SK-N-SH treated with all-trans-retinoic acid at 6 μM for 48 hours (cell line): ENCODE results near the gene SYNDIG1L.

Experiments
- ATAC-seq: fragments of 200-7000 bp; cut with Tn5 transposase; 3 replicates; pipeline ENCODE4 v1.9.1; 2020; ENCODE audit warnings: mild to moderate bottlenecking, moderate library complexity
- ARNTL ChIP-seq: fragments of 450-650 bp; formaldehyde crosslinking; IDR thresholded peaks from 2 replicates; pipeline ENCODE4 v1.5.0; 2020; ENCODE audit warnings: low read depth, mild to moderate bottlenecking, moderate library complexity, borderline replicate concordance
- BACH2 ChIP-seq: fragments of 250-450 bp; sonication (Bioruptor Pico); IDR thresholded peaks from 2 replicates; pipeline ENCODE4 v1.9.0; 2021; ENCODE audit warnings: mild to moderate bottlenecking, borderline replicate concordance
- CREB5 ChIP-seq: fragments of 250-450 bp; sonication (Bioruptor Pico); IDR thresholded peaks from 2 replicates; pipeline ENCODE4 v1.5.1; 2020; ENCODE audit warnings: low read depth, mild to moderate bottlenecking, moderate library complexity
- CSDC2 ChIP-seq: fragments of 250-450 bp; sonication (Bioruptor Pico); IDR thresholded peaks from 2 replicates; pipeline ENCODE4 v1.5.0; 2020; ENCODE audit warnings: mild to moderate bottlenecking, moderate library complexity
- CSRNP3 ChIP-seq: fragments of 250-450 bp; sonication (Bioruptor Pico); IDR thresholded peaks from 2 replicates; pipeline ENCODE4 v1.5.1; 2021; ENCODE audit warnings: mild to moderate bottlenecking, moderate library complexity
- GLIS3 ChIP-seq: fragments of 250-450 bp; sonication (Bioruptor Pico); IDR thresholded peaks from 2 replicates; pipeline ENCODE4 v1.5.0; 2020; ENCODE audit warnings: mild to moderate bottlenecking, moderate library complexity
- ISL1 ChIP-seq: fragments of 250-450 bp; sonication (Bioruptor Pico); IDR thresholded peaks from 2 replicates; pipeline ENCODE4 v2.1.2; 2022; ENCODE audit warnings: mild to moderate bottlenecking, moderate library complexity
- OSR1 ChIP-seq: fragments of 250-450 bp; sonication (Bioruptor Pico); IDR thresholded peaks from 2 replicates; pipeline ENCODE4 v1.8.0; 2022; ENCODE audit warnings: moderate library complexity, mild to moderate bottlenecking, inconsistent platforms
- PATZ1 ChIP-seq: fragments of 250-450 bp; sonication (Bioruptor Pico); IDR thresholded peaks from 2 replicates; pipeline ENCODE4 v1.8.0; 2020; ENCODE audit warnings: mild to moderate bottlenecking, moderate library complexity, borderline replicate concordance
- POU6F1 ChIP-seq: fragments of 250-450 bp; sonication (Bioruptor Pico); IDR thresholded peaks from 2 replicates; pipeline ENCODE4 v1.8.0; 2021; ENCODE audit warnings: low read depth, mild to moderate bottlenecking, moderate library complexity, borderline replicate concordance
- PPARA ChIP-seq: fragments of 250-450 bp; sonication (Bioruptor Pico); IDR thresholded peaks from 2 replicates; pipeline ENCODE4 v1.5.0; 2020; ENCODE audit warnings: mild to moderate bottlenecking, borderline replicate concordance
- RARB ChIP-seq: fragments of 250-450 bp; sonication (Bioruptor Pico); IDR thresholded peaks from 2 replicates; pipeline ENCODE4 v1.8.0; 2021; ENCODE audit warnings: mild to moderate bottlenecking, moderate library complexity
- SNAI2 ChIP-seq: fragments of 250-450 bp; sonication (Bioruptor Pico); IDR thresholded peaks from 2 replicates; pipeline ENCODE4 v1.5.0; 2020; ENCODE audit warnings: mild to moderate bottlenecking, moderate library complexity
- TCF4 ChIP-seq: fragments of 250-450 bp; sonication (Bioruptor Pico); IDR thresholded peaks from 2 replicates; pipeline ENCODE4 v1.8.0; 2021; ENCODE audit warnings: mild to moderate bottlenecking, moderate library complexity, borderline replicate concordance
- TOX ChIP-seq: fragments of 250-450 bp; sonication (Bioruptor Pico); IDR thresholded peaks from 2 replicates; pipeline ENCODE4 v1.8.0; 2021; ENCODE audit warnings: mild to moderate bottlenecking, moderate library complexity, borderline replicate concordance
- TSHZ2 ChIP-seq: fragments of 250-450 bp; sonication (Bioruptor Pico); IDR thresholded peaks from 2 replicates; pipeline ENCODE4 v1.5.0; 2020; ENCODE audit warnings: mild to moderate bottlenecking, moderate library complexity
- ZC3H10 ChIP-seq: fragments of 250-450 bp; sonication (Bioruptor Pico); IDR thresholded peaks from 2 replicates; pipeline ENCODE4 v1.5.1; 2021; ENCODE audit warnings: mild to moderate bottlenecking, moderate library complexity
- ZFP3 ChIP-seq: fragments of 250-450 bp; sonication (Bioruptor Pico); IDR thresholded peaks from 2 replicates; pipeline ENCODE4 v1.5.0; 2020; ENCODE audit warnings: mild to moderate bottlenecking, moderate library complexity
- ZFP30 ChIP-seq: fragments of 450-650 bp; formaldehyde crosslinking; IDR thresholded peaks from 2 replicates; pipeline ENCODE4 v1.5.0; 2022; ENCODE audit warnings: mild to moderate bottlenecking, moderate library complexity
- ZNF565 ChIP-seq: fragments of 450-650 bp; formaldehyde crosslinking; conservative IDR thresholded peaks from 2 replicates; pipeline ENCODE4 v1.5.0; 2020; ENCODE audit warnings: low read depth, mild to moderate bottlenecking, moderate library complexity
- ZNF70 ChIP-seq: fragments of 450-650 bp; formaldehyde crosslinking; IDR thresholded peaks from 2 replicates; pipeline ENCODE4 v1.5.0; 2020; ENCODE audit warnings: mild to moderate bottlenecking, moderate library complexity

Gene SYNDIG1L

GRCh38 chr14:74464785-74465184 lies 38.8 kb upstream of the SYNDIG1L start:
- no peak for ATAC-seq

GRCh38 chr14:74463697-74464096 lies 37.7 kb upstream of the SYNDIG1L start:
- ATAC-seq = no peak
- TF ChIP-seq ZC3H10 (CRISPR knock-in tag) (no peak), ARNTL (no peak), PPARA (CRISPR knock-in tag) (no peak), ZNF565 (CRISPR knock-in tag) (no peak), CSDC2 (CRISPR knock-in tag) (no peak), SNAI2 (CRISPR knock-in tag) (no peak), RARB (CRISPR knock-in tag) (no peak), TSHZ2 (CRISPR knock-in tag) (no peak), BACH2 (CRISPR knock-in tag) (no peak), ZFP3 (CRISPR knock-in tag) (no peak), GLIS3 (CRISPR knock-in tag) (no peak), CSRNP3 (CRISPR knock-in tag) (no peak)
- TF ChIP-seq, all 23 proteins: peak for 0

More at GRCh38 chr14:74464785-74465184, 38.8 kb upstream of the SYNDIG1L start:
- TF ChIP-seq GLIS3 (CRISPR knock-in tag) (no peak), ZC3H10 (CRISPR knock-in tag) (no peak), OSR1 (CRISPR knock-in tag) (no peak), POU6F1 (CRISPR knock-in tag) (no peak), ISL1 (no peak), ZFP30 (CRISPR knock-in tag) (no peak), TCF4 (no peak), RARB (CRISPR knock-in tag) (no peak), TSHZ2 (CRISPR knock-in tag) (no peak), CREB5 (no peak), CSDC2 (CRISPR knock-in tag) (no peak), TOX (CRISPR knock-in tag) (no peak), ZNF70 (CRISPR knock-in tag) (no peak), SNAI2 (CRISPR knock-in tag) (no peak), PATZ1 (CRISPR knock-in tag) (no peak), ZNF565 (CRISPR knock-in tag) (no peak)
